Tibial nerve (tissue), 4 donors: Measurements from ENCODE around the gene RIPOR1.

ENCODE experiments used
- CTCF ChIP-seq, 5 experiments: fragments of 200-600 bp in 3 of 5; fragments of 450-650 bp in 2 of 5; sonication (generic) in 3 of 5; IDR thresholded peaks; one replicate each; pipeline ENCODE4 v1.5.1; 2016 to 2019; ENCODE audit warnings: antibody characterized with exemption in 5 of 5, mild to moderate bottlenecking in 3 of 5, moderate library complexity in 2 of 5
- EP300 ChIP-seq, 2 donors: sonication (generic); formaldehyde crosslinking; IDR thresholded peaks; one replicate each; pipeline ENCODE4 v1.6.1; 2017; ENCODE audit warnings: antibody characterized with exemption in 2 of 2, mild to moderate bottlenecking in 1 of 2
- POLR2A ChIP-seq, 2 donors: fragments of 450-650 bp; IDR thresholded peaks; one replicate each; pipeline ENCODE4 v1.6.1; 2017; ENCODE audit warnings: antibody characterized with exemption in 2 of 2, mild to moderate bottlenecking in 2 of 2, moderate library complexity in 2 of 2

- TF ChIP-seq POLR2A (IDR thresholded peaks at IDR 0.05): no peak
- no peak for TF ChIP-seq EP300 (IDR thresholded peaks at IDR 0.05)
- TF ChIP-seq CTCF (IDR thresholded peaks at IDR 0.05): no peak
These were observed 32.8 kb downstream of the RIPOR1 start for GRCh38 chr16:67561501-67561823.
